LNCAP (cell line): Measurements from ENCODE around the gene ZNF672.

ENCODE experiments used
- CTCF ChIP-seq: fragments of 450-650 bp; IDR thresholded peaks from 2 replicates; pipeline ENCODE4 v1.5.1; 2017; ENCODE audit warnings: mild to moderate bottlenecking

ZNF672 gene

DNA sequence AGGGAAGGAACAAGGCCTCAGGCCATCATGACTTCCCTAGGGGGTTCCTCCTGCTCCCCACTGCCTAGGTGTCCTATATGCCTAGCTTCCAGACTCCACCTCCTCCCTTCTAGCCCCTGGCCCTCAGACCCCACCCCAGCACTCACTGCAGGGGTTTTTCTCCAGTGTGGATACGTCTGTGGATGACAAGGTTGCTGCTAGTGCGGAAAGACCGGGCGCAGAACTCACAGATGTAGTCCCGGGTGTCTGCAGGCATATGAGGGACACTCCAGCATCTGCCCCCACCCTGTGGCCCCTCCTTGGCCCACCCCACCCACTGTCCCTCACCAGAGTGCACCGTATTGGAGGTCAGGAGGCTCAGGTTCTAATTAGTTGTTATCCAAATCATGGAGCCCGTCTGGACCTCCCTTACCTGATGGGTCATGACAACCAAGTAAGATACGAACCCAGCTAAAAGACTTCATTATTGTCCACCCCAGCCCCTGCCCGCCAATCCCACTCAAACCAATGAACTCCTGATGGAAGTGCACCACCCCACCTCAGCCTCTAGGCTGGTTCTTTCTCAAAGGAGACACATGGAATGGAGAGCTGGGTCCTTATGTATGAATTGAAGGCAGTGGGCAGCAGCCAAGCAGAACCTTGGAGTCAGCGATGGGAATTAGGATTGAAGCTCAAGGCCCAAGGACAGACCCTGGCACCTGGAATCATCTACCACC is 12.7 kb downstream of the ZNF672 start:
- no peak for TF ChIP-seq CTCF

DNA sequence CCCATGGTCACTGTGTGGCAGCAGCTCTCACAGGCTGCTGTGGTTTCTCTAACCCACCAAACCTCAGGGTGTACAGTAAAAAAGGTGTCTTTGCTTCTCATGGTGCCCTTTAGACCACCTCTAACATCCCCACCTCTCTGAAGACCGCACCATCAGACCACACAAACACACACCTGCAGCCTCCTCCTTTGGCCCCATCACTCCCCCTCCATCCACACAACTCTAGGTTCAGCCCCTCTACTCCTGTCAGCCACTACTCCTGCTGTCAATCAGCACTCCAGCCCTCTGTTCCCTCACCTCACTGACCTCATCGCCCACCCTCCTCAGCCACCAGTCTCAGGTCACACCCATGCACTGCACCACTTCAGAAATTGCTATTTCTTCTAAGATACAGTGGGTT is 13.4 kb downstream of the ZNF672 start:
- no peak for TF ChIP-seq CTCF

DNA sequence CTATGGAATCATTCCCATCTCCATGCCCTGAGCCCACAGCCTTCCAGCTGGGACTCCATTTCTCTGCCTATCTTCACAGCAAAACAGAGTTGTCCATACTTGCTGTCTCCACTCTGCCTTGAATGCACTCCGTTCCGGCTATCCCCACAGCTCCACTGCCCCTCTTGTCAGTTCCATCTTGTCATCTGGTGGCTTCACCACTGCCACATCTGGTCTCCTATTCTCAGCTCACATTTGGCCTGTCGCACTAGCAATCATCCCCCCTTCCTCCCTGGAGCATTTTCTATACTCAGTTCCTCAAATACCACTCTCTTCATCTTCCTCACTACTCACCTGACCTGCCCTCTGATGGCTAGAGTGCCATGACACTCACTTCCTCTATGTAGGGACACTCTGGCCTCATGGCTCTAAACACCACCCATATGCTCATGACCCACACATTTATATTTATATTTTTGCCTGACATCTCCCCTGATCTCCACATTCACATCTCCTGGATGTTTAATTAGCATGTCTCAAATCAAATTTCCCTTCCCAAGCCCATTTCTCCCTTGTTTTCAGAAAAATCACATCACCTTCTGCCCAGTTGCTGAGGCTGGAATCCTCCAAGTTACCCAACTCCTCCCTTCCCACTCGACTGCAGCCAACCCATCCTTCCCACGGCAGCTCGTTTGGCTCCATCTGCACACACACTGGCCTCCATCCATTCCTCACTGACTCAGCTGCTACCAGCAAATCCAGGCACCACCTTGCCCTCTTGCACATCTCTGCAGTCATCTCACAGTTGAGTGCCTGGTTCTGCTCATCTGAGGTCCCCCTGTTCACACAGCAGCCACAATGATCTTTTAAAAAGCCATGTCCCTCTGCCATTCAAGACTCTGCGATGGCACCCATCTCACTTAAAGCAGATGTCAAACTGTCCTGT is 14.7 kb downstream of the ZNF672 start:
- no peak for TF ChIP-seq CTCF

- no peak for TF ChIP-seq CTCF
These were observed 15.8 kb downstream of the ZNF672 start for GRCh38 chr1:248853663-248854375.

DNA sequence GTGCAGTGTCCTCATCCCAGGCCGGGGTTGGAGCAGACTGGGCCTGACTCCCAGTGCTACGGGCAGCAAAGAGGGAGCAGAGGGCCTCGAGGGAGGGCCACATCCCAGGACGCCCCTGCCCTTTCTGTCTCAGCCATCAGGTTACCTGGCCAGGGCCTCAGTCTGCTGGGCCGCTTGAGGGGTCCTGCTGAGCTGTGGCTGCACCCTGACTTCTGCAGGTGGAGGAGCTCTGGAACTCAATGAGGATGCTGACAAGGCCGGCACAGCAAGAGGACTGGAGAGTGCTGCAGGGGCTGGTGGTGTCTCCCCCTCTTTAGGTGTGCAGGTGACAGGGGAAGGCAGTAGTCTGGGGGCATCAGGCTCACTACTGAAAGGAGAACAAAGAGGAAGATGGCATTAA is 17.6 kb downstream of the ZNF672 start:
- TF ChIP-seq CTCF = no peak

GRCh38 chr1:248856176-248856575 is 18.2 kb downstream of the ZNF672 start:
- TF ChIP-seq CTCF = no peak

- no peak for TF ChIP-seq CTCF
These were observed 19.2 kb downstream of the ZNF672 start for GRCh38 chr1:248857201-248857600.
